ENCODE results near the gene ARSK. TPM values are rescaled to one million over a fixed set of nuclear protein-coding genes. Genes with fewer than 3 reads are reported as not detected.

ARSK gene
- total RNA-seq (2014; rRNA removed; shearing (Covaris generic)), result 9.2 and 10.2 TPM in 2 replicates

GRCh38 chr5:95554647-95555548, at the start of gene ARSK, which contains the start of gene SKIC3:
Gene ARSK (plus strand): TSS chr5:95555101. CDS start chr5:95555279, 178 bp downstream.
Gene SKIC3 (minus strand): TSS chr5:95554977. CDS start chr5:95547150, 7,827 bp downstream.
- DNase-seq (ENCODE audit: low spot score), result peak; percentile 99

GRCh38 chr5:95508550-95508949, 46.4 kb upstream of the ARSK start:
- no peak for DNase-seq (ENCODE audit: low spot score)

- DNase-seq (ENCODE audit: low spot score), result no peak
These were observed 43.3 kb upstream of the ARSK start for GRCh38 chr5:95511606-95512005.

- DNase-seq (ENCODE audit: low spot score), result no peak
These were observed 36.5 kb upstream of the ARSK start for GRCh38 chr5:95518417-95518816.

GRCh38 chr5:95519151-95519550, 35.8 kb upstream of the ARSK start:
- DNase-seq (ENCODE audit: low spot score), result no peak

- DNase-seq (ENCODE audit: low spot score), result no peak
These were observed 35.2 kb upstream of the ARSK start for GRCh38 chr5:95519681-95520080.

- DNase-seq (ENCODE audit: low spot score), result no peak
These were observed 34.7 kb upstream of the ARSK start for GRCh38 chr5:95520206-95520605.

- no peak for DNase-seq (ENCODE audit: low spot score)
These were observed 30.5 kb upstream of the ARSK start for GRCh38 chr5:95524423-95524822.

- DNase-seq (ENCODE audit: low spot score), result no peak
These were observed 28.0 kb upstream of the ARSK start for GRCh38 chr5:95526871-95527270.

- DNase-seq (ENCODE audit: low spot score), result no peak
These were observed 26.3 kb upstream of the ARSK start for GRCh38 chr5:95528565-95528964.

GRCh38 chr5:95530416-95530815, 24.5 kb upstream of the ARSK start:
- no peak for DNase-seq (ENCODE audit: low spot score)

- DNase-seq (ENCODE audit: low spot score), result no peak
These were observed 23.4 kb upstream of the ARSK start for GRCh38 chr5:95531491-95531890.

GRCh38 chr5:95532415-95532814, 22.5 kb upstream of the ARSK start:
- DNase-seq (ENCODE audit: low spot score), result no peak

GRCh38 chr5:95533106-95533505, 21.8 kb upstream of the ARSK start:
- no peak for DNase-seq (ENCODE audit: low spot score)

- DNase-seq (ENCODE audit: low spot score), result no peak
These were observed 21.1 kb upstream of the ARSK start for GRCh38 chr5:95533761-95534160.

- no peak for DNase-seq (ENCODE audit: low spot score)
These were observed 17.4 kb upstream of the ARSK start for GRCh38 chr5:95537501-95537900.

- peak; percentile 17 for DNase-seq (ENCODE audit: low spot score)
These were observed 11.7 kb upstream of the ARSK start for GRCh38 chr5:95543017-95543705.

GRCh38 chr5:95549030-95549429, 5.9 kb upstream of the ARSK start:
- DNase-seq (ENCODE audit: low spot score), result no peak

GRCh38 chr5:95554331-95554646, 612 bp upstream of the ARSK start:
- DNase-seq (ENCODE audit: low spot score), result no peak

- DNase-seq (ENCODE audit: low spot score), result no peak
These were observed 652 bp downstream of the ARSK start for GRCh38 chr5:95555553-95555952.

GRCh38 chr5:95557841-95558240, 2.9 kb downstream of the ARSK start:
- DNase-seq (ENCODE audit: low spot score), result no peak

GRCh38 chr5:95562282-95562681, 7.4 kb downstream of the ARSK start:
- no peak for DNase-seq (ENCODE audit: low spot score)

- no peak for DNase-seq (ENCODE audit: low spot score)
These were observed 8.5 kb downstream of the ARSK start for GRCh38 chr5:95563367-95563766.

All from H4 (cell line).